Esophagus muscularis mucosa (tissue), 4 donors: ENCODE results near the gene SLC25A39.

Experiments
- EP300 ChIP-seq: sonication (generic); formaldehyde crosslinking; IDR thresholded peaks from one replicate; pipeline ENCODE4 v1.6.1; 2017; ENCODE audit warnings: antibody characterized with exemption
- POLR2A ChIP-seq: fragments of 450-650 bp; IDR thresholded peaks from one replicate; pipeline ENCODE4 v1.6.1; 2017; ENCODE audit warnings: antibody characterized with exemption, moderate library complexity, mild to moderate bottlenecking, low read depth
- TF ChIP-seq, protein P1 (sequence below), 3 experiments: fragments of 200-600 bp in 2 of 3; fragments of 450-650 bp in 1 of 3; sonication (generic) in 2 of 3; IDR thresholded peaks; one replicate each; pipeline ENCODE4 v1.5.1; 2017 to 2019; ENCODE audit warnings: antibody characterized with exemption in 3 of 3, mild to moderate bottlenecking in 2 of 3, moderate library complexity in 1 of 3

DNA sequence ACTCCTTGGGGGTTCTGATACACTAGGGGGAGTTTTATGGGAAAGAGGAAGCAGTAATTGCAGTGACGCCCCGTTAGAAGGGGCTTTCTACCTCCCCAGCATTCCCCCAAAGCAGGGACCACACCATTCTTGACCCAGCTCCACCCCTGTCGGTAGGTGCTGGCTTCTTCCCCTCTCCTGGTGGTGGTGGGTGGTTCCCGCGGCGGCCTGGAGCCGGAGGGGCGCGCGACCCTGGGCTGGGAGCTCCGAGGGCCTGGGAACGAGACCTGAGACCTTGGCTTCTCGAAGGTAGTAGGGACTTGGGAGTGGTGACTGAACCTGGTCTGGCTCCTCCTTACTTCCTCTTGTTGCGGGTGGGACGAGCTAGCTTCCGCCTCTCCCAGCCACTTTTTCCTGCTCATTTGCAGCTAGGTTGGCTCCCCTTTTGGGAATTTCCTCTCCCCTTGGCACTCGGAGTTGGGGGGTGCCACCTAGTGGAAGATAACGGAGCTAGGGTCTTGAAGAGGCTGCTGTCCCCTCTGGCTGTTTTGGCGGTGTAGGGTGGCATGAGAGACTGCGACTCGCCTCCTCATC lies 20.9 kb upstream of the SLC25A39 start:
- TF ChIP-seq, protein P1, sequence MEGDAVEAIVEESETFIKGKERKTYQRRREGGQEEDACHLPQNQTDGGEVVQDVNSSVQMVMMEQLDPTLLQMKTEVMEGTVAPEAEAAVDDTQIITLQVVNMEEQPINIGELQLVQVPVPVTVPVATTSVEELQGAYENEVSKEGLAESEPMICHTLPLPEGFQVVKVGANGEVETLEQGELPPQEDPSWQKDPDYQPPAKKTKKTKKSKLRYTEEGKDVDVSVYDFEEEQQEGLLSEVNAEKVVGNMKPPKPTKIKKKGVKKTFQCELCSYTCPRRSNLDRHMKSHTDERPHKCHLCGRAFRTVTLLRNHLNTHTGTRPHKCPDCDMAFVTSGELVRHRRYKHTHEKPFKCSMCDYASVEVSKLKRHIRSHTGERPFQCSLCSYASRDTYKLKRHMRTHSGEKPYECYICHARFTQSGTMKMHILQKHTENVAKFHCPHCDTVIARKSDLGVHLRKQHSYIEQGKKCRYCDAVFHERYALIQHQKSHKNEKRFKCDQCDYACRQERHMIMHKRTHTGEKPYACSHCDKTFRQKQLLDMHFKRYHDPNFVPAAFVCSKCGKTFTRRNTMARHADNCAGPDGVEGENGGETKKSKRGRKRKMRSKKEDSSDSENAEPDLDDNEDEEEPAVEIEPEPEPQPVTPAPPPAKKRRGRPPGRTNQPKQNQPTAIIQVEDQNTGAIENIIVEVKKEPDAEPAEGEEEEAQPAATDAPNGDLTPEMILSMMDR (IDR thresholded peaks at IDR 0.05) = peak in 2 of 3 experiments; percentile 35 to 49
- TF ChIP-seq EP300 = no peak
- TF ChIP-seq POLR2A = no peak
